H1 (cell line): ENCODE results near the gene BSPRY. TPM values are rescaled to one million over a fixed set of nuclear protein-coding genes. Genes with fewer than 3 reads are reported as not detected.

Experiments
- EP300 ChIP-seq, 2 experiments: IDR thresholded peaks; 1 replicate in 1 of 2; 2 replicates in 1 of 2; pipeline ENCODE4 v1.6.1; 2011 to 2012; ENCODE audit warnings: low read depth in 2 of 2, low read length in 2 of 2, mild to moderate bottlenecking in 2 of 2, borderline replicate concordance in 1 of 2, inconsistent platforms in 1 of 2, moderate library complexity in 1 of 2
- HDAC6 ChIP-seq: IDR thresholded peaks from one replicate; pipeline ENCODE4 v1.7.1; 2012; ENCODE audit warnings: low read depth, mild to moderate bottlenecking, inconsistent platforms, low read length, moderate library complexity
- KDM1A ChIP-seq: fragments of 200-600, 300-600 bp; sonication (generic); IDR thresholded peaks from 2 replicates; pipeline ENCODE4 v1.7.1; 2016; ENCODE audit warnings: mild to moderate bottlenecking, low read length, borderline replicate concordance
- SP2 ChIP-seq: IDR thresholded peaks from 2 replicates; pipeline ENCODE4 v1.6.1; 2012; ENCODE audit warnings: mild to moderate bottlenecking, low read length, inconsistent platforms
- polyA plus RNA-seq, 7 experiments: library from polyadenylated mRNA; depleted of rRNA in 3 of 7; stranded (reverse) in 5 of 7; unstranded in 2 of 7; fragments of >200 nt in 5 of 7; fragments of 200-250 nt in 2 of 7; gene quantifications; 1 replicate in 5 of 7; 2 replicates in 1 of 7; 4 replicates in 1 of 7; pipeline versions ENCODE4 v1.2.1 to v1.2.3, GENCODE V29; 2011 to 2013; ENCODE audit warnings: missing spikeins in 2 of 7, mixed read lengths in 2 of 7
- total RNA-seq: library from RNA; stranded (reverse); fragmentation: NEBNext Ultra II Directional; extraction: Animal tissue kit (Norgen Biotek cat#: 25700); gene quantifications from 2 replicates; pipeline ENCODE4 v1.2.1, GENCODE V29; 2021

Gene BSPRY
- total and polyA plus RNA-seq, 2 of the 8 experiments (the other 6 are each of a cell fraction or from before 2014, with no cell fraction given): 5.5 to 10.9 TPM

GRCh38 chr9:113381909-113382411 lies 32.6 kb downstream of the BSPRY start (continued):
- TF ChIP-seq EP300 (IDR thresholded peaks at IDR 0.05; ENCODE audit: borderline replicate concordance in 1 of 2, low read depth in 2 of 2, low read length in 2 of 2) (no peak), HDAC6 (no peak), SP2 (no peak), KDM1A (no peak)
